HepG2 (cell line): ENCODE results near the gene ANTKMT. TPM values are rescaled to one million over a fixed set of nuclear protein-coding genes. Genes with fewer than 3 reads are reported as not detected.

Experiments used
- ATF6 ChIP-seq: sonication (generic); formaldehyde crosslinking; conservative IDR thresholded peaks from 2 replicates; pipeline ENCODE4 v1.4.0; 2020; ENCODE audit warnings: missing genetic modification reagents
- BATF2 ChIP-seq: sonication (generic); formaldehyde crosslinking; IDR thresholded peaks from 2 replicates; pipeline ENCODE4 v1.8.0; 2022; ENCODE audit warnings: mild to moderate bottlenecking, missing genetic modification reagents, moderate library complexity
- DNMT3B ChIP-seq: conservative IDR thresholded peaks from 2 replicates; pipeline ENCODE4 v1.6.1; 2016; ENCODE audit warnings: missing biosample characterization, control low read depth
- FOSL1 ChIP-seq: sonication (generic); formaldehyde crosslinking; IDR thresholded peaks from 2 replicates; pipeline ENCODE4 v1.9.0; 2021; ENCODE audit warnings: missing genetic modification reagents, borderline replicate concordance
- FOXK2 ChIP-seq: fragments of 450-650 bp; IDR thresholded peaks from 2 replicates; pipeline ENCODE4 v1.6.1; 2016
- IKZF4 ChIP-seq: sonication (generic); formaldehyde crosslinking; IDR thresholded peaks from 2 replicates; pipeline ENCODE4 v1.5.1; 2020; ENCODE audit warnings: borderline replicate concordance, mild to moderate bottlenecking, low read depth, missing genetic modification reagents; ENCODE audit errors: not compliant biosample characterization
- ISX ChIP-seq: sonication (generic); formaldehyde crosslinking; conservative IDR thresholded peaks from 2 replicates; pipeline ENCODE4 v1.5.0; 2020; ENCODE audit warnings: missing genetic modification reagents
- MTERF4 ChIP-seq: sonication (generic); formaldehyde crosslinking; IDR thresholded peaks from 2 replicates; pipeline ENCODE4 v1.8.0; 2023; ENCODE audit warnings: mild to moderate bottlenecking, missing genetic modification reagents
- ZNF260 ChIP-seq: sonication (generic); formaldehyde crosslinking; IDR thresholded peaks from 2 replicates; pipeline ENCODE4 v1.4.0; 2020; ENCODE audit warnings: missing genetic modification reagents, low read depth, mild to moderate bottlenecking, borderline replicate concordance
- ZNF296 ChIP-seq: sonication (generic); formaldehyde crosslinking; conservative IDR thresholded peaks from 2 replicates; pipeline ENCODE4 v1.5.0; 2020; ENCODE audit warnings: mild to moderate bottlenecking, missing genetic modification reagents
- ZNF343 ChIP-seq: sonication (generic); formaldehyde crosslinking; IDR thresholded peaks from 2 replicates; pipeline ENCODE4 v1.4.0; 2020; ENCODE audit warnings: mild to moderate bottlenecking, missing genetic modification reagents
- ZNF501 ChIP-seq: sonication (generic); formaldehyde crosslinking; IDR thresholded peaks from 2 replicates; pipeline ENCODE4 v1.5.1; 2020; ENCODE audit warnings: mild to moderate bottlenecking, moderate library complexity, missing genetic modification reagents
- ZNF766 ChIP-seq: sonication (generic); formaldehyde crosslinking; IDR thresholded peaks from 2 replicates; pipeline ENCODE4 v1.5.0; 2020; ENCODE audit warnings: missing genetic modification reagents, borderline replicate concordance
- polyA plus RNA-seq, 8 experiments: library from polyadenylated mRNA; depleted of rRNA in 3 of 8; stranded (reverse) in 7 of 8; unstranded in 1 of 8; fragments of >200 nt; fragmentation: Illumina TruSeq in 4 of 8; extraction: Trizol in 4 of 8; gene quantifications; 2 replicates each; pipeline versions ENCODE4 v1.2.1 to v1.2.3, GENCODE V29; 2011 to 2016; ENCODE audit warnings: low read depth in 4 of 8, missing spikeins in 1 of 8, mixed read lengths in 1 of 8; ENCODE audit not compliant: insufficient read depth in 1 of 8
- total RNA-seq, 5 experiments: library from RNA; depleted of rRNA; stranded (reverse); fragments of >200 nt; fragmentation: Illumina TruSeq; extraction: Trizol; gene quantifications; 2 replicates each; pipeline ENCODE4 v1.2.3, GENCODE V29; 2016; ENCODE audit warnings: low read depth in 1 of 5
- TF ChIP-seq, protein P1 (sequence below): sonication (generic); formaldehyde crosslinking; IDR thresholded peaks from 2 replicates; pipeline ENCODE4 v1.9.0; 2021; ENCODE audit warnings: mild to moderate bottlenecking, missing genetic modification reagents
- TF ChIP-seq, protein P2 (sequence below): fragments of 450-650 bp; IDR thresholded peaks from 2 replicates; pipeline ENCODE4 v1.6.1; 2016
- TF ChIP-seq, protein P3 (sequence below): sonication (generic); formaldehyde crosslinking; IDR thresholded peaks from 2 replicates; pipeline ENCODE4 v1.4.0; 2020; ENCODE audit warnings: mild to moderate bottlenecking, missing genetic modification reagents

ANTKMT gene
- total and polyA plus RNA-seq, 2 of the 13 experiments (the other 11 are each of a cell fraction or from before 2014, with no cell fraction given): 7.5 to 47.8 TPM

DNA sequence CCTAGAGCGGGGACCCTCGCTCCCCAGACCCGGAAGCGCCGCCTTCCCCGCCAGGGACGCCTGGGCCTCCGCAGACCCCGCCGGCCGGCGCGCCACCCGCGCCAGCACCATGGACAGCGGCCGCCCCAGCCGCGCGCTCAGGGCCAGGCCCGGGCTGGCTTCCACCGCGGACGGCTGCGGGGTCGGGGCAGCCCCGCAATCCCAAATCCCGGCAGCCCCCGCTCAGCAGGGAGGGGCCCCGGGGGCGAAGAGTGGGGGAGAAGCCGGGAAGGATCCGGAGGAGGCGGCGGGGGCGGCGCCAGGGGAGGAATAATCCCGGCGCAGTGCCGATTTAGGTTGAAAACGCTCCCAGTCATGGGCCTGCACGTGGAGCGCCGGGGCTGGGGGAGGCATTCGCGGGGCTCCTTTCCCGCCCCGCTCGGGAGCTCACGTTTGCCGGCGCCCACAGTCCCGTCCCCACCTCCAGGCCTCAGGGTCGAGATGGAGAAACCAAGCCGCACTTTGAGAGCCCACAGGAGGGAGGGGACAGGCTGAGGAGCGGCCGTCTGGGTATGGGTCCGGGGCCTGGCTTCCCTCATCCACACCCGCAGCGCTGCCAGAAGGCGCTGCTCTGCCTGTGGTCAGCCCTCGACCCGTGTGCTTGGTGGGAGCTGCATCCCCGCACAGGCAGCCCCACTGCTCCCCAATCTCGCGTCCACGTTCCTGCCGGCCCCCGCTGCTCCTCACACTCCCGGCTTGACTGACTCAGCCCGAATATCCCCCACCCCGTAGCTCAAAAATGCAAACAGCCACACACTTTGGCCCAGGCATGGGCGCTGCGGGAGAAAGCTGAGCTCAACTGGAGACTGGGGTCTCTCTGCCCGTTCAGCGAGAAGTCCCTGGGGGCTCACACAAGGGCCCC, 20.0 kb upstream of the ANTKMT start (continued):
- TF ChIP-seq, protein P1, sequence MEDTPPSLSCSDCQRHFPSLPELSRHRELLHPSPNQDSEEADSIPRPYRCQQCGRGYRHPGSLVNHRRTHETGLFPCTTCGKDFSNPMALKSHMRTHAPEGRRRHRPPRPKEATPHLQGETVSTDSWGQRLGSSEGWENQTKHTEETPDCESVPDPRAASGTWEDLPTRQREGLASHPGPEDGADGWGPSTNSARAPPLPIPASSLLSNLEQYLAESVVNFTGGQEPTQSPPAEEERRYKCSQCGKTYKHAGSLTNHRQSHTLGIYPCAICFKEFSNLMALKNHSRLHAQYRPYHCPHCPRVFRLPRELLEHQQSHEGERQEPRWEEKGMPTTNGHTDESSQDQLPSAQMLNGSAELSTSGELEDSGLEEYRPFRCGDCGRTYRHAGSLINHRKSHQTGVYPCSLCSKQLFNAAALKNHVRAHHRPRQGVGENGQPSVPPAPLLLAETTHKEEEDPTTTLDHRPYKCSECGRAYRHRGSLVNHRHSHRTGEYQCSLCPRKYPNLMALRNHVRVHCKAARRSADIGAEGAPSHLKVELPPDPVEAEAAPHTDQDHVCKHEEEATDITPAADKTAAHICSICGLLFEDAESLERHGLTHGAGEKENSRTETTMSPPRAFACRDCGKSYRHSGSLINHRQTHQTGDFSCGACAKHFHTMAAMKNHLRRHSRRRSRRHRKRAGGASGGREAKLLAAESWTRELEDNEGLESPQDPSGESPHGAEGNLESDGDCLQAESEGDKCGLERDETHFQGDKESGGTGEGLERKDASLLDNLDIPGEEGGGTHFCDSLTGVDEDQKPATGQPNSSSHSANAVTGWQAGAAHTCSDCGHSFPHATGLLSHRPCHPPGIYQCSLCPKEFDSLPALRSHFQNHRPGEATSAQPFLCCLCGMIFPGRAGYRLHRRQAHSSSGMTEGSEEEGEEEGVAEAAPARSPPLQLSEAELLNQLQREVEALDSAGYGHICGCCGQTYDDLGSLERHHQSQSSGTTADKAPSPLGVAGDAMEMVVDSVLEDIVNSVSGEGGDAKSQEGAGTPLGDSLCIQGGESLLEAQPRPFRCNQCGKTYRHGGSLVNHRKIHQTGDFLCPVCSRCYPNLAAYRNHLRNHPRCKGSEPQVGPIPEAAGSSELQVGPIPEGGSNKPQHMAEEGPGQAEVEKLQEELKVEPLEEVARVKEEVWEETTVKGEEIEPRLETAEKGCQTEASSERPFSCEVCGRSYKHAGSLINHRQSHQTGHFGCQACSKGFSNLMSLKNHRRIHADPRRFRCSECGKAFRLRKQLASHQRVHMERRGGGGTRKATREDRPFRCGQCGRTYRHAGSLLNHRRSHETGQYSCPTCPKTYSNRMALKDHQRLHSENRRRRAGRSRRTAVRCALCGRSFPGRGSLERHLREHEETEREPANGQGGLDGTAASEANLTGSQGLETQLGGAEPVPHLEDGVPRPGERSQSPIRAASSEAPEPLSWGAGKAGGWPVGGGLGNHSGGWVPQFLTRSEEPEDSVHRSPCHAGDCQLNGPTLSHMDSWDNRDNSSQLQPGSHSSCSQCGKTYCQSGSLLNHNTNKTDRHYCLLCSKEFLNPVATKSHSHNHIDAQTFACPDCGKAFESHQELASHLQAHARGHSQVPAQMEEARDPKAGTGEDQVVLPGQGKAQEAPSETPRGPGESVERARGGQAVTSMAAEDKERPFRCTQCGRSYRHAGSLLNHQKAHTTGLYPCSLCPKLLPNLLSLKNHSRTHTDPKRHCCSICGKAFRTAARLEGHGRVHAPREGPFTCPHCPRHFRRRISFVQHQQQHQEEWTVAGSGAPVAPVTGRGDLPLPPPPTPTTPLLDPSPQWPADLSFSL (CRISPR knock-in tag): no peak
- TF ChIP-seq BATF2 (CRISPR knock-in tag) (peak; percentile 70; the same call in 1 of the 2 replicates), DNMT3B (CRISPR knock-in tag) (no peak), ISX (CRISPR knock-in tag) (0 out of 2 replicates have a peak, but pooled peaks have one; percentile 76), ZNF501 (CRISPR knock-in tag) (no peak), ZNF296 (CRISPR knock-in tag) (no peak), IKZF4 (CRISPR knock-in tag) (peak; percentile 97), ATF6 (CRISPR knock-in tag) (no peak), ZNF766 (CRISPR knock-in tag) (peak; percentile 73; the same call in 1 of the 2 replicates), FOXK2 (no peak), ZNF260 (CRISPR knock-in tag) (no peak), MTERF4 (CRISPR knock-in tag) (peak; percentile 82; the same call in 1 of the 2 replicates), ZNF343 (no peak), FOSL1 (CRISPR knock-in tag) (0 out of 2 replicates have a peak, but pooled peaks have one; percentile 10)
- TF ChIP-seq, protein P2, sequence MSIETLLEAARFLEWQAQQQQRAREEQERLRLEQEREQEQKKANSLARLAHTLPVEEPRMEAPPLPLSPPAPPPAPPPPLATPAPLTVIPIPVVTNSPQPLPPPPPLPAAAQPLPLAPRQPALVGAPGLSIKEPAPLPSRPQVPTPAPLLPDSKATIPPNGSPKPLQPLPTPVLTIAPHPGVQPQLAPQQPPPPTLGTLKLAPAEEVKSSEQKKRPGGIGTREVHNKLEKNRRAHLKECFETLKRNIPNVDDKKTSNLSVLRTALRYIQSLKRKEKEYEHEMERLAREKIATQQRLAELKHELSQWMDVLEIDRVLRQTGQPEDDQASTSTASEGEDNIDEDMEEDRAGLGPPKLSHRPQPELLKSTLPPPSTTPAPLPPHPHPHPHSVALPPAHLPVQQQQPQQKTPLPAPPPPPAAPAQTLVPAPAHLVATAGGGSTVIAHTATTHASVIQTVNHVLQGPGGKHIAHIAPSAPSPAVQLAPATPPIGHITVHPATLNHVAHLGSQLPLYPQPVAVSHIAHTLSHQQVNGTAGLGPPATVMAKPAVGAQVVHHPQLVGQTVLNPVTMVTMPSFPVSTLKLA: no peak
- TF ChIP-seq, protein P3, sequence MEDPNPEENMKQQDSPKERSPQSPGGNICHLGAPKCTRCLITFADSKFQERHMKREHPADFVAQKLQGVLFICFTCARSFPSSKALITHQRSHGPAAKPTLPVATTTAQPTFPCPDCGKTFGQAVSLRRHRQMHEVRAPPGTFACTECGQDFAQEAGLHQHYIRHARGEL (CRISPR knock-in tag): no peak
